Ishikawa (cell line): ENCODE data around the gene YIPF5.

Experiments used
- CEBPB ChIP-seq: IDR thresholded peaks from 2 replicates; pipeline ENCODE4 v1.6.1; 2012
- FOXM1 ChIP-seq: IDR thresholded peaks from 2 replicates; pipeline ENCODE4 v1.6.1; 2012; ENCODE audit warnings: low read depth, borderline replicate concordance
- RAD21 ChIP-seq: IDR thresholded peaks from 2 replicates; pipeline ENCODE4 v1.6.1; 2012; ENCODE audit warnings: low read depth
- TAF1 ChIP-seq: IDR thresholded peaks from 2 replicates; pipeline ENCODE4 v1.6.1; 2012; ENCODE audit warnings: low read depth, mild to moderate bottlenecking
- TCF12 ChIP-seq: IDR thresholded peaks from 2 replicates; pipeline ENCODE4 v1.6.1; 2012; ENCODE audit warnings: low read depth
- TF ChIP-seq, protein P1 (sequence below): IDR thresholded peaks from 2 replicates; pipeline ENCODE4 v1.6.1; 2012; ENCODE audit warnings: low read depth, mild to moderate bottlenecking
- TF ChIP-seq, protein P2 (sequence below): IDR thresholded peaks from 2 replicates; pipeline ENCODE4 v1.6.1; 2012

DNA sequence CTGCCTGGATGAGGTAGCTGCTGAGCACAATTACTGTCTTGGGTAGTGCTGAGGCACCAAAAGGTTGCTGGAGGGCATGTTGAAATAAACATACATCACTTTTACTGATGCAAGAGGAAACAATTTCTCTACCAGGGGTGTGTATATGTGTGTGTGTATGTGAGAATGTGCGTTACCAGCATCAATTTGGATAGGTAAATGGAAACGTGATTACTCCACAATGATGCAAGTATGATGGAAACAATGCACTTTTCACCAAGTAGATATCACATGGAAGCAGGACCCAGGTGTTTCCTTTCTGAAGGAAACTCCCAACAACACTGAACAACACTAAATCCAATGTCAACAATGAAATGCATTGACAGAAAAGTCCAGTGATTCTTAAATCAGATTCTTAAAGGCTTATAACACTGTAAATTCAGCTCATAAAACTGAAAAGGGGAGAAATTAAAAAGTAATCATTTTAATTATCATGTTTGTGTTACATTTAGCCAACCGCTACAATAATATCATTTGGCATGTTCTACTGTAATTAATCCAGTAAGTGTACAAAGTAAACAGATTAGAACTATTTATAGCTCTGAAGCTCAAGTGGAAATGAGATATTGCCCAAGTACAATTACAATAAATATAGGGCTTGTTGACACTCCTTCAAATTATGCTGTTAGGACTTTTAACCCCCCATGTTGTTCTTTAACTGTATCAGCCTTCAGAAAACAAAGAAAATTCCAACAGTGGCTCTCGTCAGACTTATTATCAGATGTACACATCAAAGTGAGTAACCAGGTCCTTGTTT lies 25.3 kb downstream of the YIPF5 start:
- no peak for TF ChIP-seq CEBPB
- TF ChIP-seq, protein P1, sequence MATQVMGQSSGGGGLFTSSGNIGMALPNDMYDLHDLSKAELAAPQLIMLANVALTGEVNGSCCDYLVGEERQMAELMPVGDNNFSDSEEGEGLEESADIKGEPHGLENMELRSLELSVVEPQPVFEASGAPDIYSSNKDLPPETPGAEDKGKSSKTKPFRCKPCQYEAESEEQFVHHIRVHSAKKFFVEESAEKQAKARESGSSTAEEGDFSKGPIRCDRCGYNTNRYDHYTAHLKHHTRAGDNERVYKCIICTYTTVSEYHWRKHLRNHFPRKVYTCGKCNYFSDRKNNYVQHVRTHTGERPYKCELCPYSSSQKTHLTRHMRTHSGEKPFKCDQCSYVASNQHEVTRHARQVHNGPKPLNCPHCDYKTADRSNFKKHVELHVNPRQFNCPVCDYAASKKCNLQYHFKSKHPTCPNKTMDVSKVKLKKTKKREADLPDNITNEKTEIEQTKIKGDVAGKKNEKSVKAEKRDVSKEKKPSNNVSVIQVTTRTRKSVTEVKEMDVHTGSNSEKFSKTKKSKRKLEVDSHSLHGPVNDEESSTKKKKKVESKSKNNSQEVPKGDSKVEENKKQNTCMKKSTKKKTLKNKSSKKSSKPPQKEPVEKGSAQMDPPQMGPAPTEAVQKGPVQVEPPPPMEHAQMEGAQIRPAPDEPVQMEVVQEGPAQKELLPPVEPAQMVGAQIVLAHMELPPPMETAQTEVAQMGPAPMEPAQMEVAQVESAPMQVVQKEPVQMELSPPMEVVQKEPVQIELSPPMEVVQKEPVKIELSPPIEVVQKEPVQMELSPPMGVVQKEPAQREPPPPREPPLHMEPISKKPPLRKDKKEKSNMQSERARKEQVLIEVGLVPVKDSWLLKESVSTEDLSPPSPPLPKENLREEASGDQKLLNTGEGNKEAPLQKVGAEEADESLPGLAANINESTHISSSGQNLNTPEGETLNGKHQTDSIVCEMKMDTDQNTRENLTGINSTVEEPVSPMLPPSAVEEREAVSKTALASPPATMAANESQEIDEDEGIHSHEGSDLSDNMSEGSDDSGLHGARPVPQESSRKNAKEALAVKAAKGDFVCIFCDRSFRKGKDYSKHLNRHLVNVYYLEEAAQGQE = no peak
- TF ChIP-seq, protein P2, sequence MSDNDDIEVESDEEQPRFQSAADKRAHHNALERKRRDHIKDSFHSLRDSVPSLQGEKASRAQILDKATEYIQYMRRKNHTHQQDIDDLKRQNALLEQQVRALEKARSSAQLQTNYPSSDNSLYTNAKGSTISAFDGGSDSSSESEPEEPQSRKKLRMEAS = no peak
- no peak for TF ChIP-seq RAD21
- no peak for TF ChIP-seq TAF1
- no peak for TF ChIP-seq TCF12
- no peak for TF ChIP-seq FOXM1
